ENCODE measurements around the gene AEN. TPM values are rescaled to one million over a fixed set of nuclear protein-coding genes. Genes with fewer than 3 reads are reported as not detected.
A peak's percentile ranks its signal among the peaks of the same experiment; 100 is the strongest.

The AEN gene
- total RNA-seq, 1 donor from 2014 or later: 10.3 TPM

DNA sequence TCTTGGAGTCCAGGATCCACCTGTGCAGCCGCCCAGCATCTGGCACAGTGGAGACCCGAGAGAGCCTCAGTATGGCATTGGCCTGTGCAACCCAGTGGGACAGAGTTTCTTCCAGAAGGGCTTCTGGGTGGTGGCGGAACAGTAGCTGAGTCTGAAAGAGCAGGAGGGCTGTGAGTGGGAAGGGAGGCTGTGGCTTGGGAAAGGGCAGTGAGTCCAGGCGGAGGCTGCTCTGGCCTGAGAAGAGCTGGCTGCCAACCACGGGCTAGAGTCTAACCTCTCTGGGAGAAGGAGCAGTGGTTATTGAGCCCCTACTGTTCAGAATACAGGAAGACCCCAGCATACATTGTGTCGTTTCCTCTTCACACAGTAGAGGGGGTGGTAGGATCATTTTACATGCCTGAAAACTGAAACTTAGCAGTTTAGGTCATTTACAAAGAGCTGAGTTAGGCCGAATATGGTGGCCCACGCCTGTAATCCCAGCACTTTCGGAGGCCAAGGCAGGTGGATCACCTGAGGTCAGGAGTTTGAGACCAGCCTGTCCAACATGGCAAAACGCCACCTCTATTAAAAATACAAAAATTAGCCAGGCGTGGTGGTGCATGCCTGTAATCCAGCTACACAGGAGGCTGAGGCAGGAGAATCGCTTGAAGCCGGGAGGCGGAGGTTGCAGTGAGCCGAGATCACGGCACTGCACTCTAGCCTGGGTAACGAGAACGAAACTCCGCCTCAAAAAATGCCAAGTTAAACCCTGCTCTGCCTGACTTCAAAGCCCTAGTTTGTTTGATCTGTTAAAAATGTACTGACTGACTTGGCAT is 3.2 kb downstream of the AEN start:
- Histone ChIP-seq H3K36me3 (peaks cover 31% of the 10 kb centered on the region), H3K4me1 (peaks cover 68% of the 10 kb centered on the region), H3K27me3 (ENCODE audit: low read depth) (no peaks in the 10 kb centered on the region), H3K4me3 (peak overlapping the region; percentile 18), H3K27ac (replicated peaks) (peak overlapping the region; percentile 39), H3K9me3 (replicated peaks) (no peaks in the 10 kb centered on the region)
- no peak for DNase-seq
- intact Hi-C loops (cut with micrococcal nuclease): no loop called here
- TF ChIP-seq, protein P1, sequence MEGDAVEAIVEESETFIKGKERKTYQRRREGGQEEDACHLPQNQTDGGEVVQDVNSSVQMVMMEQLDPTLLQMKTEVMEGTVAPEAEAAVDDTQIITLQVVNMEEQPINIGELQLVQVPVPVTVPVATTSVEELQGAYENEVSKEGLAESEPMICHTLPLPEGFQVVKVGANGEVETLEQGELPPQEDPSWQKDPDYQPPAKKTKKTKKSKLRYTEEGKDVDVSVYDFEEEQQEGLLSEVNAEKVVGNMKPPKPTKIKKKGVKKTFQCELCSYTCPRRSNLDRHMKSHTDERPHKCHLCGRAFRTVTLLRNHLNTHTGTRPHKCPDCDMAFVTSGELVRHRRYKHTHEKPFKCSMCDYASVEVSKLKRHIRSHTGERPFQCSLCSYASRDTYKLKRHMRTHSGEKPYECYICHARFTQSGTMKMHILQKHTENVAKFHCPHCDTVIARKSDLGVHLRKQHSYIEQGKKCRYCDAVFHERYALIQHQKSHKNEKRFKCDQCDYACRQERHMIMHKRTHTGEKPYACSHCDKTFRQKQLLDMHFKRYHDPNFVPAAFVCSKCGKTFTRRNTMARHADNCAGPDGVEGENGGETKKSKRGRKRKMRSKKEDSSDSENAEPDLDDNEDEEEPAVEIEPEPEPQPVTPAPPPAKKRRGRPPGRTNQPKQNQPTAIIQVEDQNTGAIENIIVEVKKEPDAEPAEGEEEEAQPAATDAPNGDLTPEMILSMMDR (IDR thresholded peaks at IDR 0.05; ENCODE audit: borderline replicate concordance): peak; percentile 55

- Histone ChIP-seq H3K4me1 (peaks cover 75% of the 10 kb centered on the region), H3K27ac (replicated peaks) (peak overlapping the region; percentile 39), H3K36me3 (peaks cover 38% of the 10 kb centered on the region), H3K9me3 (replicated peaks) (no peaks in the 10 kb centered on the region), H3K4me3 (peak overlapping the region; percentile 18), H3K27me3 (ENCODE audit: low read depth) (no peaks in the 10 kb centered on the region)
- intact Hi-C loops (cut with micrococcal nuclease): no loop called here
- TF ChIP-seq, protein P1 (IDR thresholded peaks at IDR 0.05; ENCODE audit: borderline replicate concordance): no peak
- no peak for DNase-seq
Measured at GRCh38 chr15:88624971-88625490, 3.9 kb downstream of the AEN start.

GRCh38 chr15:88625943-88626741 is 5.0 kb downstream of the AEN start:
- Histone ChIP-seq H3K36me3 (peaks cover 49% of the 10 kb centered on the region), H3K27me3 (ENCODE audit: low read depth) (no peaks in the 10 kb centered on the region), H3K9me3 (replicated peaks) (no peaks in the 10 kb centered on the region), H3K4me3 (no peak overlapping the region), H3K4me1 (peaks cover 74% of the 10 kb centered on the region), H3K27ac (replicated peaks) (no peak overlapping the region)
- TF ChIP-seq, protein P1 (IDR thresholded peaks at IDR 0.05; ENCODE audit: borderline replicate concordance): no peak
- intact Hi-C loops (cut with micrococcal nuclease): no loop called here
- DNase-seq: no peak

GRCh38 chr15:88627463-88627862 is 6.3 kb downstream of the AEN start:
- no peak for DNase-seq
- TF ChIP-seq, protein P1 (IDR thresholded peaks at IDR 0.05; ENCODE audit: borderline replicate concordance): no peak
- peaks cover 62% of the 10 kb centered on the region for H3K36me3 ChIP-seq
- H3K4me1 ChIP-seq: peaks cover 61% of the 10 kb centered on the region
- intact Hi-C loops (cut with micrococcal nuclease): no loop called here
- no peak overlapping the region for H3K4me3 ChIP-seq
- no peaks in the 10 kb centered on the region for H3K9me3 ChIP-seq (replicated peaks)
- no peak overlapping the region for H3K27ac ChIP-seq (replicated peaks)
- no peaks in the 10 kb centered on the region for H3K27me3 ChIP-seq (ENCODE audit: low read depth)

GRCh38 chr15:88628018-88628654 is 7.0 kb downstream of the AEN start:
- intact Hi-C loops (cut with micrococcal nuclease): no loop called here
- no peaks in the 10 kb centered on the region for H3K27me3 ChIP-seq (ENCODE audit: low read depth)
- no peak overlapping the region for H3K4me3 ChIP-seq
- DNase-seq: no peak
- no peaks in the 10 kb centered on the region for H3K9me3 ChIP-seq (replicated peaks)
- H3K27ac ChIP-seq (replicated peaks): no peak overlapping the region
- peaks cover 54% of the 10 kb centered on the region for H3K4me1 ChIP-seq
- peaks cover 62% of the 10 kb centered on the region for H3K36me3 ChIP-seq
- TF ChIP-seq, protein P1 (IDR thresholded peaks at IDR 0.05; ENCODE audit: borderline replicate concordance): no peak

Data from left ventricle myocardium inferior (tissue), 1 donor.